CD14-positive monocyte (primary cell): ENCODE data around the gene METTL25B. TPM values are rescaled to one million over a fixed set of nuclear protein-coding genes. Genes with fewer than 3 reads are reported as not detected.

Experiments
- DNase-seq, 3 donors: peaks; one replicate each; pipeline ENCODE4 v3.0.0-alpha.2; 2011 to 2022
- H2AFZ ChIP-seq: 2 replicates; pipeline ENCODE4 v1.6.0; 2012; ENCODE audit warnings: mild to moderate bottlenecking, low read depth, low read length, inconsistent platforms; ENCODE audit not compliant: insufficient read depth, poor library complexity, severe bottlenecking
- H3K27ac ChIP-seq, 2 donors: 1 replicate in 1 of 2; 2 replicates in 1 of 2; pipeline ENCODE4 v1.5.1; 2012 to 2013; ENCODE audit warnings: low read length in 2 of 2, control low read depth in 1 of 2, inconsistent platforms in 1 of 2, low read depth in 1 of 2, mild to moderate bottlenecking in 1 of 2
- H3K27me3 ChIP-seq, 2 donors: one replicate each; pipeline versions ENCODE4 v1.6.0 to v1.6.1; 2011 to 2013; ENCODE audit warnings: low read length in 2 of 2; ENCODE audit not compliant: control insufficient read depth in 2 of 2, insufficient read depth in 2 of 2
- H3K36me3 ChIP-seq, 2 donors: replicated peaks in 1 of 2; 1 replicate in 1 of 2; 2 replicates in 1 of 2; pipeline versions ENCODE4 v1.5.1 to v1.6.1; 2012 to 2013; ENCODE audit warnings: low read length in 2 of 2, control low read depth in 1 of 2, inconsistent platforms in 1 of 2, mild to moderate bottlenecking in 1 of 2; ENCODE audit not compliant: insufficient read depth in 2 of 2, control insufficient read depth in 1 of 2
- H3K4me1 ChIP-seq, 2 donors: 1 replicate in 1 of 2; 2 replicates in 1 of 2; pipeline versions ENCODE4 v1.5.1 to v1.6.1; 2012 to 2013; ENCODE audit warnings: low read length in 2 of 2, control low read depth in 1 of 2, inconsistent platforms in 1 of 2, mild to moderate bottlenecking in 1 of 2, moderate library complexity in 1 of 2; ENCODE audit not compliant: insufficient read depth in 2 of 2, control insufficient read depth in 1 of 2
- H3K4me2 ChIP-seq: replicated peaks from 2 replicates; pipeline ENCODE3; 2012; ENCODE audit warnings: low read length, moderate library complexity, mild to moderate bottlenecking; ENCODE audit not compliant: poor library complexity, severe bottlenecking; ENCODE audit errors: extremely low read depth
- H3K4me3 ChIP-seq, 3 experiments: fragments of 200-600 bp in 1 of 3; sonication (generic) in 1 of 3; replicated peaks in 1 of 3; 1 replicate in 2 of 3; 2 replicates in 1 of 3; pipeline ENCODE4 v1.5.1; 2011 to 2013; ENCODE audit warnings: low read length in 3 of 3, mild to moderate bottlenecking in 3 of 3, control low read depth in 2 of 3, low read depth in 2 of 3, inconsistent platforms in 1 of 3, moderate library complexity in 1 of 3
- H3K79me2 ChIP-seq: 2 replicates; pipeline ENCODE4 v1.6.0; 2012; ENCODE audit warnings: mild to moderate bottlenecking, control low read depth, inconsistent platforms, low read length, moderate library complexity; ENCODE audit not compliant: insufficient read depth
- H3K9ac ChIP-seq: 2 replicates; pipeline ENCODE4 v1.6.0; 2017; ENCODE audit warnings: low read length, mild to moderate bottlenecking; ENCODE audit not compliant: insufficient read depth, poor library complexity, severe bottlenecking
- H3K9me3 ChIP-seq, 2 donors: replicated peaks in 1 of 2; 1 replicate in 1 of 2; 2 replicates in 1 of 2; pipeline versions ENCODE4 v1.5.1 to v1.6.1; 2012 to 2013; ENCODE audit warnings: low read length in 2 of 2, control low read depth in 1 of 2; ENCODE audit not compliant: control insufficient read depth in 1 of 2, insufficient read depth in 1 of 2
- H4K20me1 ChIP-seq: 2 replicates; pipeline ENCODE4 v1.6.0; 2012; ENCODE audit warnings: mild to moderate bottlenecking, low read length, control low read depth, moderate library complexity; ENCODE audit not compliant: insufficient read depth
- H3K27ac Mint-ChIP-seq, 7 donors: one replicate each; pipeline ENCODE4 v1.8.0; 2020; ENCODE audit warnings: mild to moderate bottlenecking in 7 of 7, mixed read lengths in 7 of 7, moderate library complexity in 6 of 7, inconsistent platforms in 2 of 7
- H3K27me3 Mint-ChIP-seq, 3 donors: one replicate each; pipeline ENCODE4 v1.8.0; 2021 to 2022; ENCODE audit warnings: low read depth in 3 of 3, mild to moderate bottlenecking in 3 of 3, mixed read lengths in 3 of 3, moderate library complexity in 3 of 3, inconsistent platforms in 1 of 3
- H3K36me3 Mint-ChIP-seq, 2 donors: one replicate each; pipeline ENCODE4 v1.8.0; 2020; ENCODE audit warnings: mixed read lengths in 2 of 2, inconsistent platforms in 1 of 2, mild to moderate bottlenecking in 1 of 2
- H3K4me1 Mint-ChIP-seq: one replicate; pipeline ENCODE4 v1.8.0; 2020; ENCODE audit warnings: mild to moderate bottlenecking, mixed read lengths
- H3K4me3 Mint-ChIP-seq, 2 donors: one replicate each; pipeline ENCODE4 v1.8.0; 2020; ENCODE audit warnings: mild to moderate bottlenecking in 2 of 2, mixed read lengths in 2 of 2, moderate library complexity in 1 of 2
- H3K9me3 Mint-ChIP-seq, 7 donors: one replicate each; pipeline ENCODE4 v1.8.0; 2020 to 2022; ENCODE audit warnings: mixed read lengths in 7 of 7, mild to moderate bottlenecking in 6 of 7, moderate library complexity in 6 of 7, inconsistent platforms in 2 of 7
- CTCF ChIP-seq: fragments of 200-600 bp; IDR thresholded peaks from one replicate; pipeline ENCODE4 v1.8.0; 2022; ENCODE audit warnings: antibody characterized with exemption, mild to moderate bottlenecking
- WGBS: methylation state at CpG from one replicate; pipeline ENCODE4 v1.1.5; 2013; ENCODE audit warnings: missing lambda C conversion rate; ENCODE audit not compliant: insufficient coverage; 5-methylcytosine and 5-hydroxymethylcytosine counted together
- intact Hi-C, 2 donors: fragments of 100-400 bp; cut with micrococcal nuclease; formaldehyde crosslinking; loops; one replicate each; pipeline versions ENCODE4 v1.15.0 to v1.15.1; 2023
- polyA plus RNA-seq, 3 donors: library from polyadenylated mRNA; depleted of rRNA in 1 of 3; unstranded in 2 of 3; stranded (reverse) in 1 of 3; fragments of 300-500 nt in 2 of 3; fragments of >200 nt in 1 of 3; fragmentation: Illumina TruSeq in 2 of 3; gene quantifications; 1 replicate in 2 of 3; 2 replicates in 1 of 3; pipeline ENCODE4 v1.2.3, GENCODE V29; 2012 to 2021

METTL25B gene
- polyA plus RNA-seq, 3 donors: 4.6 to 49.3 (median 4.8) TPM

- peaks cover 31 to 37% of the 10 kb centered on the region in 2 donors for H3K4me1 ChIP-seq
- WGBS: 83% methylated on average over 4 of the region's 8 CpGs
Observed at GRCh38 chr1:156768610-156769295, 40.5 kb downstream of the METTL25B start.

GRCh38 chr1:156772222-156772621 lies 44.0 kb downstream of the METTL25B start:
- Histone ChIP-seq H3K4me3 (no peak overlapping the region), H3K9me3 (no peaks in the 10 kb centered on the region), H3K9ac (no peak overlapping the region), H3K36me3 (peaks cover 13 to 50% of the 10 kb centered on the region in 2 donors), H3K4me2 (no peak overlapping the region), H4K20me1 (peaks cover 63% of the 10 kb centered on the region), H3K27ac (no peak overlapping the region), H3K79me2 (peaks cover 97% of the 10 kb centered on the region), H3K4me1 (peaks cover 16 to 22% of the 10 kb centered on the region in 2 donors), H2AFZ (no peak overlapping the region), H3K27me3 (no peaks in the 10 kb centered on the region)
- no peaks in the 10 kb centered on the region for H3K27me3 Mint-ChIP-seq
- H3K4me1 Mint-ChIP-seq: peaks cover 36% of the 10 kb centered on the region
- no peaks in the 10 kb centered on the region for H3K9me3 Mint-ChIP-seq
- peaks cover 33 to 35% of the 10 kb centered on the region in 2 donors for H3K36me3 Mint-ChIP-seq
- DNase-seq: no peak
- WGBS: no CpG with 5 or more reads among the region's 3 CpGs
- TF ChIP-seq CTCF: no peak
- peak overlapping the region in 1 of 7 donors; percentile 16 for H3K27ac Mint-ChIP-seq
- intact Hi-C loops: no loop called here
- no peak overlapping the region for H3K4me3 Mint-ChIP-seq

More at GRCh38 chr1:156768610-156769295, 40.5 kb downstream of the METTL25B start:
- peaks cover 32% of the 10 kb centered on the region for H4K20me1 ChIP-seq
- H3K36me3 Mint-ChIP-seq: peaks cover 27 to 33% of the 10 kb centered on the region in 2 donors
- H3K4me3 Mint-ChIP-seq: no peak overlapping the region
- H3K79me2 ChIP-seq: peaks cover 71% of the 10 kb centered on the region
- DNase-seq: no peak
- H2AFZ ChIP-seq: peak overlapping the region; percentile 82
- intact Hi-C loops: loop anchor here in 1 of 2 donors (5.0 kb wide), 1 partner anchor 36 kb away; no protein-coding TSS in a partner anchor
- no peaks in the 10 kb centered on the region for H3K9me3 ChIP-seq
- peak overlapping the region in 1 of 7 donors; percentile 18 for H3K27ac Mint-ChIP-seq
- H3K27ac ChIP-seq: peak overlapping the region in 1 of 2 donors; percentile 97
- peaks cover 13 to 36% of the 10 kb centered on the region in 2 donors for H3K36me3 ChIP-seq
- H3K9ac ChIP-seq: peak overlapping the region; percentile 100
- TF ChIP-seq CTCF: no peak
- H3K9me3 Mint-ChIP-seq: no peaks in the 10 kb centered on the region
- peaks cover 0 to 2% (median 0%) of the 10 kb centered on the region in 3 donors for H3K27me3 Mint-ChIP-seq
- peaks cover 33% of the 10 kb centered on the region for H3K4me1 Mint-ChIP-seq
- H3K4me2 ChIP-seq: peak overlapping the region; percentile 95
- peak overlapping the region; percentile 70 to 95 (median 79) for H3K4me3 ChIP-seq
- no peaks in the 10 kb centered on the region for H3K27me3 ChIP-seq
